NCI-H2107 treated with DMSO at 0.1 percent for 48 hours (cell line): ENCODE results near the gene PLPPR5.
A peak's percentile ranks its signal among the peaks of the same experiment; 100 is the strongest.
"Not testable (repeated sequence)": the region's sequence is repeated elsewhere in the genome, so short reads cannot be mapped to it uniquely, and the experiment has no call there.

ENCODE experiments used
- DNase-seq: peaks from one replicate; lab custom pipeline; 2025; ENCODE audit not compliant: unreplicated experiment; lab: John Stamatoyannopoulos, UW

The PLPPR5 gene

GRCh38 chr1:99004861-99005442, at the start of gene PLPPR5:
PLPPR5 (minus strand) TSS chr1:99004861; CDS start chr1:99004671, 190 bp downstream.
- no peak for DNase-seq

GRCh38 chr1:99051611-99052283, 47.1 kb upstream of the PLPPR5 start:
- no peak for DNase-seq

GRCh38 chr1:99049745-99050144, 45.1 kb upstream of the PLPPR5 start:
- DNase-seq = no peak

GRCh38 chr1:99036746-99037145, 32.1 kb upstream of the PLPPR5 start:
- not testable (repeated sequence) for DNase-seq

- DNase-seq = no peak
Measured at GRCh38 chr1:99018313-99018712, 13.7 kb upstream of the PLPPR5 start.

GRCh38 chr1:99017655-99018054, 13.0 kb upstream of the PLPPR5 start:
- no peak for DNase-seq

- DNase-seq = no peak
Measured at GRCh38 chr1:99010679-99011078, 6.0 kb upstream of the PLPPR5 start.

- DNase-seq = no peak
Measured at GRCh38 chr1:99007366-99007765, 2.7 kb upstream of the PLPPR5 start.

- no peak for DNase-seq
Measured at GRCh38 chr1:99005537-99005942, 879 bp upstream of the PLPPR5 start.

- DNase-seq = peak; percentile 6
Measured at GRCh38 chr1:99004254-99004860, 304 bp downstream of the PLPPR5 start.

- DNase-seq = peak; percentile 22
Measured at GRCh38 chr1:99003581-99004253, 944 bp downstream of the PLPPR5 start.

- DNase-seq = no peak
Measured at GRCh38 chr1:98992844-98993243, 11.8 kb downstream of the PLPPR5 start.

- DNase-seq = no peak
Measured at GRCh38 chr1:98991127-98992012, 13.3 kb downstream of the PLPPR5 start.

GRCh38 chr1:98989556-98989907, 15.1 kb downstream of the PLPPR5 start:
- DNase-seq = no peak

GRCh38 chr1:98988904-98989555, 15.6 kb downstream of the PLPPR5 start:
- DNase-seq = no peak

- no peak for DNase-seq
Measured at GRCh38 chr1:98985687-98986086, 19.0 kb downstream of the PLPPR5 start.

GRCh38 chr1:98981917-98982513, 22.6 kb downstream of the PLPPR5 start:
- DNase-seq = no peak

GRCh38 chr1:98979463-98979862, 25.2 kb downstream of the PLPPR5 start:
- DNase-seq = no peak

- DNase-seq = no peak
Measured at GRCh38 chr1:98975810-98976209, 28.9 kb downstream of the PLPPR5 start.

- no peak for DNase-seq
Measured at GRCh38 chr1:98975113-98975512, 29.5 kb downstream of the PLPPR5 start.
